Panc1 (cell line): Measurements from ENCODE around the gene CASR. TPM values are rescaled to one million over a fixed set of nuclear protein-coding genes. Genes with fewer than 3 reads are reported as not detected.

Experiments used
- ATAC-seq: fragments of 200-7000 bp; cut with Tn5 transposase; 2 replicates; pipeline ENCODE4 v1.9.1; 2020; ENCODE audit warnings: mild to moderate bottlenecking, moderate library complexity
- BruUV-seq: library from RNA; stranded (reverse); fragments of 400-500 nt; replicated peaks from 2 replicates; lab custom pipeline; 2021; lab: Mats Ljungman, UMichigan
- CTCF ChIA-PET: fragments of 300-600 bp; sonication (Branson Sonifier 250); formaldehyde crosslinking; loops from one replicate; lab custom pipeline; 2022; ENCODE audit warnings: antibody characterized with exemption; lab: Charles Lee
- POLR2A ChIA-PET: fragments of 300-600 bp; sonication (Branson Sonifier 250); formaldehyde crosslinking; loops from one replicate; lab custom pipeline; 2022; ENCODE audit warnings: antibody characterized with exemption; lab: Charles Lee
- DNase-seq: peaks from one replicate; pipeline ENCODE4 v3.0.0-alpha.2; 2010; ENCODE audit warnings: low read depth, low spot score
- H3K27ac ChIP-seq: 2 replicates; pipeline ENCODE4 v1.5.1; 2011; ENCODE audit warnings: mild to moderate bottlenecking, low read length, inconsistent platforms
- H3K27me3 ChIP-seq: fragments of 200-500 bp; sonication (Bioruptor generic); 2 replicates; pipeline ENCODE4 v1.6.0; 2014; ENCODE audit warnings: low read length, inconsistent platforms; ENCODE audit not compliant: control insufficient read depth, insufficient read depth
- H3K36me3 ChIP-seq: fragments of 200-500 bp; sonication (Bioruptor generic); 2 replicates; pipeline ENCODE4 v1.5.1; 2014; ENCODE audit warnings: inconsistent platforms, mild to moderate bottlenecking, low read length, moderate library complexity; ENCODE audit not compliant: control insufficient read depth, insufficient read depth
- H3K4me1 ChIP-seq: 2 replicates; pipeline ENCODE4 v1.5.1; 2011; ENCODE audit warnings: inconsistent platforms, mild to moderate bottlenecking, low read length, moderate library complexity; ENCODE audit not compliant: control insufficient read depth, insufficient read depth
- H3K4me3 ChIP-seq, 2 experiments: 2 replicates each; pipeline ENCODE4 v1.5.1; 2011 to 2012; ENCODE audit warnings: low read depth in 2 of 2, low read length in 2 of 2, mild to moderate bottlenecking in 2 of 2, inconsistent platforms in 1 of 2, moderate library complexity in 1 of 2
- H3K9me3 ChIP-seq: fragments of 200-500 bp; sonication (Bioruptor generic); 2 replicates; pipeline ENCODE4 v1.5.1; 2014; ENCODE audit warnings: low read depth, mild to moderate bottlenecking, inconsistent platforms, low read length, moderate library complexity; ENCODE audit not compliant: control insufficient read depth, insufficient read depth
- POLR2AphosphoS5 ChIP-seq: IDR thresholded peaks from 2 replicates; pipeline ENCODE4 v1.6.1; 2012; ENCODE audit warnings: mild to moderate bottlenecking, low read depth, low read length, moderate library complexity
- SIN3A ChIP-seq: IDR thresholded peaks from 2 replicates; pipeline ENCODE4 v1.6.1; 2012; ENCODE audit warnings: low read depth, mild to moderate bottlenecking, low read length, moderate library complexity, borderline replicate concordance; ENCODE audit not compliant: insufficient read depth
- TCF7L2 ChIP-seq: IDR thresholded peaks from 2 replicates; pipeline ENCODE4 v1.6.1; 2011; ENCODE audit warnings: mild to moderate bottlenecking, low read depth, low read length, inconsistent platforms
- in situ Hi-C: cut with HindIII; loops from 2 replicates; pipeline ENCODE4 v1.10.0; 2016; ENCODE audit warnings: low sequenced_read_pairs, low pct_unique_long_range_greater_than_20kb
- intact Hi-C: fragments of 100-400 bp; cut with micrococcal nuclease; formaldehyde crosslinking; loops from one replicate; pipeline ENCODE4 v1.10.0; 2022; ENCODE audit not compliant: unreplicated experiment
- total RNA-seq: library from RNA; stranded (reverse); gene quantifications from one replicate; pipeline ENCODE4 v1.2.1, GENCODE V29; 2021; ENCODE audit not compliant: unreplicated experiment
- TF ChIP-seq, protein P1 (sequence below): fragments of 450-650 bp; IDR thresholded peaks from 2 replicates; pipeline ENCODE4 v1.5.1; 2017; ENCODE audit warnings: mild to moderate bottlenecking
- TF ChIP-seq, protein P2 (sequence below), 2 experiments: IDR thresholded peaks; 2 replicates each; pipeline ENCODE4 v1.6.1; 2011 to 2012; ENCODE audit warnings: low read depth in 2 of 2, control low read depth in 1 of 2, low read length in 1 of 2, mild to moderate bottlenecking in 1 of 2, moderate library complexity in 1 of 2; ENCODE audit not compliant: insufficient read depth in 1 of 2

The CASR gene
- total RNA-seq, 1 experiment from 2014 or later: not detected

- in situ Hi-C loops: no loop called here
- H3K27me3 ChIP-seq: peaks cover 44% of the 10 kb centered on the region
- H3K4me1 ChIP-seq: no peaks in the 10 kb centered on the region
- ATAC-seq (no peak), DNase-seq (no peak)
- H3K36me3 ChIP-seq: no peaks in the 10 kb centered on the region
- no peak overlapping the region for H3K27ac ChIP-seq
- no peaks in the 10 kb centered on the region for H3K9me3 ChIP-seq
- H3K4me3 ChIP-seq: no peak overlapping the region
- POLR2A ChIA-PET: no interaction called here
- intact Hi-C loops: no loop called here
- TF ChIP-seq POLR2AphosphoS5 (no peak), TCF7L2 (no peak), SIN3A (no peak)
- TF ChIP-seq, protein P1, sequence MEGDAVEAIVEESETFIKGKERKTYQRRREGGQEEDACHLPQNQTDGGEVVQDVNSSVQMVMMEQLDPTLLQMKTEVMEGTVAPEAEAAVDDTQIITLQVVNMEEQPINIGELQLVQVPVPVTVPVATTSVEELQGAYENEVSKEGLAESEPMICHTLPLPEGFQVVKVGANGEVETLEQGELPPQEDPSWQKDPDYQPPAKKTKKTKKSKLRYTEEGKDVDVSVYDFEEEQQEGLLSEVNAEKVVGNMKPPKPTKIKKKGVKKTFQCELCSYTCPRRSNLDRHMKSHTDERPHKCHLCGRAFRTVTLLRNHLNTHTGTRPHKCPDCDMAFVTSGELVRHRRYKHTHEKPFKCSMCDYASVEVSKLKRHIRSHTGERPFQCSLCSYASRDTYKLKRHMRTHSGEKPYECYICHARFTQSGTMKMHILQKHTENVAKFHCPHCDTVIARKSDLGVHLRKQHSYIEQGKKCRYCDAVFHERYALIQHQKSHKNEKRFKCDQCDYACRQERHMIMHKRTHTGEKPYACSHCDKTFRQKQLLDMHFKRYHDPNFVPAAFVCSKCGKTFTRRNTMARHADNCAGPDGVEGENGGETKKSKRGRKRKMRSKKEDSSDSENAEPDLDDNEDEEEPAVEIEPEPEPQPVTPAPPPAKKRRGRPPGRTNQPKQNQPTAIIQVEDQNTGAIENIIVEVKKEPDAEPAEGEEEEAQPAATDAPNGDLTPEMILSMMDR: no peak
- TF ChIP-seq, protein P2, sequence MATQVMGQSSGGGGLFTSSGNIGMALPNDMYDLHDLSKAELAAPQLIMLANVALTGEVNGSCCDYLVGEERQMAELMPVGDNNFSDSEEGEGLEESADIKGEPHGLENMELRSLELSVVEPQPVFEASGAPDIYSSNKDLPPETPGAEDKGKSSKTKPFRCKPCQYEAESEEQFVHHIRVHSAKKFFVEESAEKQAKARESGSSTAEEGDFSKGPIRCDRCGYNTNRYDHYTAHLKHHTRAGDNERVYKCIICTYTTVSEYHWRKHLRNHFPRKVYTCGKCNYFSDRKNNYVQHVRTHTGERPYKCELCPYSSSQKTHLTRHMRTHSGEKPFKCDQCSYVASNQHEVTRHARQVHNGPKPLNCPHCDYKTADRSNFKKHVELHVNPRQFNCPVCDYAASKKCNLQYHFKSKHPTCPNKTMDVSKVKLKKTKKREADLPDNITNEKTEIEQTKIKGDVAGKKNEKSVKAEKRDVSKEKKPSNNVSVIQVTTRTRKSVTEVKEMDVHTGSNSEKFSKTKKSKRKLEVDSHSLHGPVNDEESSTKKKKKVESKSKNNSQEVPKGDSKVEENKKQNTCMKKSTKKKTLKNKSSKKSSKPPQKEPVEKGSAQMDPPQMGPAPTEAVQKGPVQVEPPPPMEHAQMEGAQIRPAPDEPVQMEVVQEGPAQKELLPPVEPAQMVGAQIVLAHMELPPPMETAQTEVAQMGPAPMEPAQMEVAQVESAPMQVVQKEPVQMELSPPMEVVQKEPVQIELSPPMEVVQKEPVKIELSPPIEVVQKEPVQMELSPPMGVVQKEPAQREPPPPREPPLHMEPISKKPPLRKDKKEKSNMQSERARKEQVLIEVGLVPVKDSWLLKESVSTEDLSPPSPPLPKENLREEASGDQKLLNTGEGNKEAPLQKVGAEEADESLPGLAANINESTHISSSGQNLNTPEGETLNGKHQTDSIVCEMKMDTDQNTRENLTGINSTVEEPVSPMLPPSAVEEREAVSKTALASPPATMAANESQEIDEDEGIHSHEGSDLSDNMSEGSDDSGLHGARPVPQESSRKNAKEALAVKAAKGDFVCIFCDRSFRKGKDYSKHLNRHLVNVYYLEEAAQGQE (IDR thresholded peaks at IDR 0.05; ENCODE audit: insufficient read depth in 1 of 2, low read depth in 2 of 2, low read length in 1 of 2): no peak
- CTCF ChIA-PET: no interaction called here
- BruUV-seq: no TSS peak
Observed at GRCh38 chr3:122190525-122190924, 7.1 kb downstream of the CASR start.

- in situ Hi-C loops: no loop called here
- H3K27ac ChIP-seq: no peak overlapping the region
- H3K4me1 ChIP-seq: no peaks in the 10 kb centered on the region
- intact Hi-C loops: no loop called here
- POLR2A ChIA-PET: no interaction called here
- no peak for DNase-seq
- ATAC-seq: no peak
- H3K27me3 ChIP-seq: peaks cover 4% of the 10 kb centered on the region; the same call in 1 of the 2 replicates
- TF ChIP-seq SIN3A (no peak), TCF7L2 (no peak), POLR2AphosphoS5 (no peak)
- TF ChIP-seq, protein P2 (IDR thresholded peaks at IDR 0.05; ENCODE audit: insufficient read depth in 1 of 2, low read depth in 2 of 2, low read length in 1 of 2): no peak
- TF ChIP-seq, protein P1: no peak
- no peaks in the 10 kb centered on the region for H3K9me3 ChIP-seq
- no peak overlapping the region for H3K4me3 ChIP-seq
- H3K36me3 ChIP-seq: no peaks in the 10 kb centered on the region
- CTCF ChIA-PET: no interaction called here
- no TSS peak for BruUV-seq
Observed at GRCh38 chr3:122198966-122199365, 15.5 kb downstream of the CASR start.
